GM12878 (cell line): Measurements from ENCODE around the gene TMEM86A.
"Not testable (repeated sequence)": the region's sequence is repeated elsewhere in the genome, so short reads cannot be mapped to it uniquely, and the experiment has no call there.

ENCODE experiments used
- ATF7 ChIP-seq: fragments of 450-650 bp; IDR thresholded peaks from 2 replicates; pipeline ENCODE4 v1.6.1; 2016; ENCODE audit warnings: low read depth, mild to moderate bottlenecking
- CREB1 ChIP-seq: IDR thresholded peaks from 2 replicates; pipeline ENCODE4 v1.6.1; 2012; ENCODE audit warnings: low read depth, mild to moderate bottlenecking, inconsistent platforms
- EP300 ChIP-seq, 2 experiments: fragments of 150-350 bp in 1 of 2; IDR thresholded peaks; 2 replicates each; pipeline ENCODE4 v1.6.1; 2011 to 2012; ENCODE audit warnings: low read depth in 2 of 2, low read length in 2 of 2, borderline replicate concordance in 1 of 2, improper control_type of control experiment in 1 of 2, inconsistent platforms in 1 of 2; ENCODE audit not compliant: control insufficient read depth in 1 of 2
- FOXK2 ChIP-seq: fragments of 450-650 bp; IDR thresholded peaks from 2 replicates; pipeline ENCODE4 v1.6.1; 2017; ENCODE audit warnings: mild to moderate bottlenecking, moderate library complexity
- JUNB ChIP-seq: IDR thresholded peaks from 2 replicates; pipeline ENCODE4 v1.6.1; 2016; ENCODE audit warnings: antibody characterized with exemption, mild to moderate bottlenecking
- KDM1A ChIP-seq: fragments of 200-600 bp; sonication (generic); IDR thresholded peaks from 2 replicates; pipeline ENCODE4 v1.6.1; 2016; ENCODE audit warnings: borderline replicate concordance
- NR2F1 ChIP-seq: fragments of 450-650 bp; conservative IDR thresholded peaks from 2 replicates; pipeline ENCODE4 v1.6.1; 2017; ENCODE audit warnings: mild to moderate bottlenecking
- RFX5 ChIP-seq: IDR thresholded peaks from 2 replicates; pipeline ENCODE4 v1.6.1; 2011; ENCODE audit warnings: low read depth, low read length, improper control_type of control experiment
- TF ChIP-seq, protein P1 (sequence below): IDR thresholded peaks from 2 replicates; pipeline ENCODE4 v1.6.1; 2011; ENCODE audit warnings: low read depth, low read length, improper control_type of control experiment, borderline replicate concordance
- TF ChIP-seq, protein P2 (sequence below), 3 experiments: IDR thresholded peaks in 2 of 3; conservative IDR thresholded peaks in 1 of 3; 2 replicates each; pipeline ENCODE4 v1.5.1; 2011; ENCODE audit warnings: low read depth in 3 of 3, low read length in 3 of 3, mild to moderate bottlenecking in 3 of 3, control low read depth in 2 of 3, moderate library complexity in 2 of 3, inconsistent platforms in 1 of 3, mixed read lengths in 1 of 3; ENCODE audit not compliant: control insufficient read depth in 2 of 3, insufficient read depth in 1 of 3; ENCODE audit errors: extremely low read depth in 1 of 3
- TF ChIP-seq, protein P3 (sequence below): IDR thresholded peaks from 2 replicates; pipeline ENCODE4 v1.6.1; 2012; ENCODE audit warnings: mild to moderate bottlenecking, low read depth, low read length
- TF ChIP-seq, protein P4 (sequence below): fragments of 450-650 bp; IDR thresholded peaks from 2 replicates; pipeline ENCODE4 v1.6.1; 2017; ENCODE audit warnings: antibody characterized with exemption, mild to moderate bottlenecking, moderate library complexity
- TF ChIP-seq, protein P5 (sequence below): IDR thresholded peaks from 2 replicates; pipeline ENCODE4 v1.6.1; 2012; ENCODE audit warnings: low read depth, low read length, improper control_type of control experiment
- TF ChIP-seq, protein P6 (sequence below): IDR thresholded peaks from 2 replicates; pipeline ENCODE4 v1.6.1; 2012; ENCODE audit warnings: low read length, inconsistent platforms

DNA sequence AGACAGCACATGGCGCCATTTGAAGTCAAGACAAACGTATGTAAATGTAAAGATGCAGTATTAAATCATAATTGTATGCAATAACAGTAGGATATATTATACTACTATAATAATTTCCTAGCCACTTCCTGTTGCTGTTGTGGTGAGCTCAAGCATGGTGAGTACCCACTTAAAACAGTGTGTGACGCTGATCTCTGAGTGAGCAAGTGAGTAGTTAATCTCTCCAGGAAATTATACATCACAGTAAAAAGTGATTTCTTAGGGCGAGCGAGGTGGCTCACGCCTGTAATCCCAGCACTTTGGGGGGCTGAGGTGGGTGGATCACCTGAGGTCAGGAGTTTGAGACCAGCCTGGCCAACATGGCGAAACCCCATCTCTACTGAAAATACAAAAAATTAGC is 26.4 kb upstream of the TMEM86A start:
- TF ChIP-seq, protein P1, sequence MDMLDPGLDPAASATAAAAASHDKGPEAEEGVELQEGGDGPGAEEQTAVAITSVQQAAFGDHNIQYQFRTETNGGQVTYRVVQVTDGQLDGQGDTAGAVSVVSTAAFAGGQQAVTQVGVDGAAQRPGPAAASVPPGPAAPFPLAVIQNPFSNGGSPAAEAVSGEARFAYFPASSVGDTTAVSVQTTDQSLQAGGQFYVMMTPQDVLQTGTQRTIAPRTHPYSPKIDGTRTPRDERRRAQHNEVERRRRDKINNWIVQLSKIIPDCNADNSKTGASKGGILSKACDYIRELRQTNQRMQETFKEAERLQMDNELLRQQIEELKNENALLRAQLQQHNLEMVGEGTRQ: not testable (repeated sequence)
- TF ChIP-seq, protein P2, sequence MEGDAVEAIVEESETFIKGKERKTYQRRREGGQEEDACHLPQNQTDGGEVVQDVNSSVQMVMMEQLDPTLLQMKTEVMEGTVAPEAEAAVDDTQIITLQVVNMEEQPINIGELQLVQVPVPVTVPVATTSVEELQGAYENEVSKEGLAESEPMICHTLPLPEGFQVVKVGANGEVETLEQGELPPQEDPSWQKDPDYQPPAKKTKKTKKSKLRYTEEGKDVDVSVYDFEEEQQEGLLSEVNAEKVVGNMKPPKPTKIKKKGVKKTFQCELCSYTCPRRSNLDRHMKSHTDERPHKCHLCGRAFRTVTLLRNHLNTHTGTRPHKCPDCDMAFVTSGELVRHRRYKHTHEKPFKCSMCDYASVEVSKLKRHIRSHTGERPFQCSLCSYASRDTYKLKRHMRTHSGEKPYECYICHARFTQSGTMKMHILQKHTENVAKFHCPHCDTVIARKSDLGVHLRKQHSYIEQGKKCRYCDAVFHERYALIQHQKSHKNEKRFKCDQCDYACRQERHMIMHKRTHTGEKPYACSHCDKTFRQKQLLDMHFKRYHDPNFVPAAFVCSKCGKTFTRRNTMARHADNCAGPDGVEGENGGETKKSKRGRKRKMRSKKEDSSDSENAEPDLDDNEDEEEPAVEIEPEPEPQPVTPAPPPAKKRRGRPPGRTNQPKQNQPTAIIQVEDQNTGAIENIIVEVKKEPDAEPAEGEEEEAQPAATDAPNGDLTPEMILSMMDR (IDR thresholded peaks at IDR 0.05 in 2 of 3, conservative IDR thresholded peaks at IDR 0.05 in 1 of 3; ENCODE audit: control insufficient read depth in 2 of 3, extremely low read depth in 1 of 3, insufficient read depth in 1 of 3, low read depth in 3 of 3, low read length in 3 of 3): not testable (repeated sequence)
- TF ChIP-seq CREB1; EP300 (IDR thresholded peaks at IDR 0.05; ENCODE audit: borderline replicate concordance in 1 of 2, control insufficient read depth in 1 of 2, low read depth in 2 of 2, low read length in 2 of 2); RFX5; ATF7; JUNB; KDM1A; FOXK2; NR2F1: not testable (repeated sequence)
- TF ChIP-seq, protein P3, sequence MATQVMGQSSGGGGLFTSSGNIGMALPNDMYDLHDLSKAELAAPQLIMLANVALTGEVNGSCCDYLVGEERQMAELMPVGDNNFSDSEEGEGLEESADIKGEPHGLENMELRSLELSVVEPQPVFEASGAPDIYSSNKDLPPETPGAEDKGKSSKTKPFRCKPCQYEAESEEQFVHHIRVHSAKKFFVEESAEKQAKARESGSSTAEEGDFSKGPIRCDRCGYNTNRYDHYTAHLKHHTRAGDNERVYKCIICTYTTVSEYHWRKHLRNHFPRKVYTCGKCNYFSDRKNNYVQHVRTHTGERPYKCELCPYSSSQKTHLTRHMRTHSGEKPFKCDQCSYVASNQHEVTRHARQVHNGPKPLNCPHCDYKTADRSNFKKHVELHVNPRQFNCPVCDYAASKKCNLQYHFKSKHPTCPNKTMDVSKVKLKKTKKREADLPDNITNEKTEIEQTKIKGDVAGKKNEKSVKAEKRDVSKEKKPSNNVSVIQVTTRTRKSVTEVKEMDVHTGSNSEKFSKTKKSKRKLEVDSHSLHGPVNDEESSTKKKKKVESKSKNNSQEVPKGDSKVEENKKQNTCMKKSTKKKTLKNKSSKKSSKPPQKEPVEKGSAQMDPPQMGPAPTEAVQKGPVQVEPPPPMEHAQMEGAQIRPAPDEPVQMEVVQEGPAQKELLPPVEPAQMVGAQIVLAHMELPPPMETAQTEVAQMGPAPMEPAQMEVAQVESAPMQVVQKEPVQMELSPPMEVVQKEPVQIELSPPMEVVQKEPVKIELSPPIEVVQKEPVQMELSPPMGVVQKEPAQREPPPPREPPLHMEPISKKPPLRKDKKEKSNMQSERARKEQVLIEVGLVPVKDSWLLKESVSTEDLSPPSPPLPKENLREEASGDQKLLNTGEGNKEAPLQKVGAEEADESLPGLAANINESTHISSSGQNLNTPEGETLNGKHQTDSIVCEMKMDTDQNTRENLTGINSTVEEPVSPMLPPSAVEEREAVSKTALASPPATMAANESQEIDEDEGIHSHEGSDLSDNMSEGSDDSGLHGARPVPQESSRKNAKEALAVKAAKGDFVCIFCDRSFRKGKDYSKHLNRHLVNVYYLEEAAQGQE: not testable (repeated sequence)
- TF ChIP-seq, protein P4, sequence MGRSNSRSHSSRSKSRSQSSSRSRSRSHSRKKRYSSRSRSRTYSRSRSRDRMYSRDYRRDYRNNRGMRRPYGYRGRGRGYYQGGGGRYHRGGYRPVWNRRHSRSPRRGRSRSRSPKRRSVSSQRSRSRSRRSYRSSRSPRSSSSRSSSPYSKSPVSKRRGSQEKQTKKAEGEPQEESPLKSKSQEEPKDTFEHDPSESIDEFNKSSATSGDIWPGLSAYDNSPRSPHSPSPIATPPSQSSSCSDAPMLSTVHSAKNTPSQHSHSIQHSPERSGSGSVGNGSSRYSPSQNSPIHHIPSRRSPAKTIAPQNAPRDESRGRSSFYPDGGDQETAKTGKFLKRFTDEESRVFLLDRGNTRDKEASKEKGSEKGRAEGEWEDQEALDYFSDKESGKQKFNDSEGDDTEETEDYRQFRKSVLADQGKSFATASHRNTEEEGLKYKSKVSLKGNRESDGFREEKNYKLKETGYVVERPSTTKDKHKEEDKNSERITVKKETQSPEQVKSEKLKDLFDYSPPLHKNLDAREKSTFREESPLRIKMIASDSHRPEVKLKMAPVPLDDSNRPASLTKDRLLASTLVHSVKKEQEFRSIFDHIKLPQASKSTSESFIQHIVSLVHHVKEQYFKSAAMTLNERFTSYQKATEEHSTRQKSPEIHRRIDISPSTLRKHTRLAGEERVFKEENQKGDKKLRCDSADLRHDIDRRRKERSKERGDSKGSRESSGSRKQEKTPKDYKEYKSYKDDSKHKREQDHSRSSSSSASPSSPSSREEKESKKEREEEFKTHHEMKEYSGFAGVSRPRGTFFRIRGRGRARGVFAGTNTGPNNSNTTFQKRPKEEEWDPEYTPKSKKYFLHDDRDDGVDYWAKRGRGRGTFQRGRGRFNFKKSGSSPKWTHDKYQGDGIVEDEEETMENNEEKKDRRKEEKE: not testable (repeated sequence)
- TF ChIP-seq, protein P5, sequence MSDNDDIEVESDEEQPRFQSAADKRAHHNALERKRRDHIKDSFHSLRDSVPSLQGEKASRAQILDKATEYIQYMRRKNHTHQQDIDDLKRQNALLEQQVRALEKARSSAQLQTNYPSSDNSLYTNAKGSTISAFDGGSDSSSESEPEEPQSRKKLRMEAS: not testable (repeated sequence)
- TF ChIP-seq, protein P6, sequence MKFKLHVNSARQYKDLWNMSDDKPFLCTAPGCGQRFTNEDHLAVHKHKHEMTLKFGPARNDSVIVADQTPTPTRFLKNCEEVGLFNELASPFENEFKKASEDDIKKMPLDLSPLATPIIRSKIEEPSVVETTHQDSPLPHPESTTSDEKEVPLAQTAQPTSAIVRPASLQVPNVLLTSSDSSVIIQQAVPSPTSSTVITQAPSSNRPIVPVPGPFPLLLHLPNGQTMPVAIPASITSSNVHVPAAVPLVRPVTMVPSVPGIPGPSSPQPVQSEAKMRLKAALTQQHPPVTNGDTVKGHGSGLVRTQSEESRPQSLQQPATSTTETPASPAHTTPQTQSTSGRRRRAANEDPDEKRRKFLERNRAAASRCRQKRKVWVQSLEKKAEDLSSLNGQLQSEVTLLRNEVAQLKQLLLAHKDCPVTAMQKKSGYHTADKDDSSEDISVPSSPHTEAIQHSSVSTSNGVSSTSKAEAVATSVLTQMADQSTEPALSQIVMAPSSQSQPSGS: not testable (repeated sequence)
